Measurements from ENCODE around the gene DNM1L.
"Not testable (repeated sequence)": the region's sequence is repeated elsewhere in the genome, so short reads cannot be mapped to it uniquely, and the experiment has no call there.

Gene DNM1L

GRCh38 chr12:32698285-32698684 lies 19.2 kb downstream of the DNM1L start:
- DNase-seq (ENCODE audit: low read depth, low spot score): no peak
- POLR2A ChIA-PET: no interaction called here
- no peak for TF ChIP-seq CTCF (IDR thresholded peaks at IDR 0.05; ENCODE audit: insufficient read depth, low read length, missing control alignments)
- CTCF ChIA-PET: interaction anchor here (1.0 kb wide), 1 partner anchor 9 kb away, joined by 3 read pairs; no protein-coding TSS in a partner anchor
- H3K4me3 ChIP-seq (ENCODE audit: low read depth, low read length): no peak overlapping the region

- DNase-seq (ENCODE audit: low read depth, low spot score); POLR2A ChIA-PET; CTCF ChIA-PET; H3K4me3 ChIP-seq (ENCODE audit: low read depth, low read length): not testable (repeated sequence)
These were observed 20.3 kb downstream of the DNM1L start for GRCh38 chr12:32699437-32699836.

- TF ChIP-seq CTCF (IDR thresholded peaks at IDR 0.05; ENCODE audit: insufficient read depth, low read length, missing control alignments): no peak
- CTCF ChIA-PET: interaction anchor here (1.2 kb wide), 1 partner anchor 43 kb away, joined by 3 read pairs; no protein-coding TSS in a partner anchor
- POLR2A ChIA-PET: no interaction called here
- no peak for DNase-seq (ENCODE audit: low read depth, low spot score)
- H3K4me3 ChIP-seq (ENCODE audit: low read depth, low read length): no peak overlapping the region
These were observed 23.4 kb downstream of the DNM1L start for GRCh38 chr12:32702473-32702872.

- no peak for TF ChIP-seq CTCF (IDR thresholded peaks at IDR 0.05; ENCODE audit: insufficient read depth, low read length, missing control alignments)
- POLR2A ChIA-PET: no interaction called here
These were observed 23.8 kb downstream of the DNM1L start for GRCh38 chr12:32702946-32703345.

GRCh38 chr12:32705783-32706182 lies 26.7 kb downstream of the DNM1L start:
- no peak for DNase-seq (ENCODE audit: low read depth, low spot score)
- POLR2A ChIA-PET: no interaction called here
- CTCF ChIA-PET: interaction anchor here (1.5 kb wide), 1 partner anchor 16 kb away, joined by 3 read pairs; no protein-coding TSS in a partner anchor

More at GRCh38 chr12:32702946-32703345, 23.8 kb downstream of the DNM1L start:
- no peak overlapping the region for H3K4me3 ChIP-seq (ENCODE audit: low read depth, low read length)
- CTCF ChIA-PET: interaction anchor here (0.6 to 1.4 kb wide), 3 partner anchors 22 to 53 kb away, joined by 3 to 4 read pairs (median 3); partner anchors contain the start of gene YARS2
- DNase-seq (ENCODE audit: low read depth, low spot score): no peak

GRCh38 chr12:32706335-32707024 lies 27.4 kb downstream of the DNM1L start:
- POLR2A ChIA-PET: no interaction called here
- no peak for DNase-seq (ENCODE audit: low read depth, low spot score)

More at GRCh38 chr12:32705783-32706182, 26.7 kb downstream of the DNM1L start:
- no peak overlapping the region for H3K4me3 ChIP-seq (ENCODE audit: low read depth, low read length)
- TF ChIP-seq CTCF (IDR thresholded peaks at IDR 0.05; ENCODE audit: insufficient read depth, low read length, missing control alignments): no peak

More at GRCh38 chr12:32706335-32707024, 27.4 kb downstream of the DNM1L start:
- no peak for TF ChIP-seq CTCF (IDR thresholded peaks at IDR 0.05; ENCODE audit: insufficient read depth, low read length, missing control alignments)
- CTCF ChIA-PET: interaction anchor here (1.5 to 3.5 kb wide), 2 partner anchors 17 to 49 kb away, joined by 3 to 11 read pairs; partner anchors contain the start of gene YARS2
- H3K4me3 ChIP-seq (ENCODE audit: low read depth, low read length): no peak overlapping the region

Measured in AG04449 (cell line).